HPDE6-E6E7 (cell line): ENCODE measurements around the gene MEGF10.

Source experiments
- DNase-seq: peaks from one replicate; pipeline ENCODE4 v3.0.0; 2011; ENCODE audit warnings: missing footprints; ENCODE audit errors: extremely low spot score

MEGF10 gene

DNA sequence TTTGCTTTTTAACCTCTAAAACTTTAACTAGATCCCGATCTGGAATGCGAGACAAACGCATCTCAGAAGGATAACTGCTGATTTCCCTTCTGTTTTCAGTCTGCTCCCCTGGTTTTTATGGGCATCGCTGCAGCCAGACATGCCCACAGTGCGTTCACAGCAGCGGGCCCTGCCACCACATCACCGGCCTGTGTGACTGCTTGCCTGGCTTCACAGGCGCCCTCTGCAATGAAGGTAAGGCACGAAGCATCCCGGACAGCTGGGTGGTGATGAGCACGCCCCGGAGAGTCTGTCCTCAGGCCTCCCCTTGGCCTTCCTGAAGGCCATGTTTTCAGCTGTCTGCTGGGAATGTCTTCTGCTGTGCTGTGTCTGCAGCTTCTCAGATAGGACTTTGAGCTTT is 144.0 kb downstream of the MEGF10 start:
- no peak for DNase-seq

DNA sequence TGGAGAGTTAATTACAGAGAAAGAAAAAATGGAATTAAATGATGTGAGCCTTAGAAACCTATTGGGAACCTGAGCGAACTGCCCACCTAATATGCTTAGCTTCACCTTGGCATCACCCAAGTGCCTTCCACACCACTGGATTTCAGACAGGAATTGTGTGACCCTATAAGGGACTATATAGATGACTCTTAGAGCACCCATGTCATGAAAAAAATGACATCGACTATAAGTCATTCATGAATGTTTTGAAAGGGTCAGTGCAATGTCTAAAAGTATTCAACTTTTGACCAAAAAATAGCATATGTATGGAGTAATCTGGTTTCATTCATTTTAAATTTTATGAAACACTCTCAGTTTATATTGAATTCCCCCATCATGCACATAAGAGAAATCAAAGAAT is 145.2 kb downstream of the MEGF10 start:
- DNase-seq = no peak

DNA sequence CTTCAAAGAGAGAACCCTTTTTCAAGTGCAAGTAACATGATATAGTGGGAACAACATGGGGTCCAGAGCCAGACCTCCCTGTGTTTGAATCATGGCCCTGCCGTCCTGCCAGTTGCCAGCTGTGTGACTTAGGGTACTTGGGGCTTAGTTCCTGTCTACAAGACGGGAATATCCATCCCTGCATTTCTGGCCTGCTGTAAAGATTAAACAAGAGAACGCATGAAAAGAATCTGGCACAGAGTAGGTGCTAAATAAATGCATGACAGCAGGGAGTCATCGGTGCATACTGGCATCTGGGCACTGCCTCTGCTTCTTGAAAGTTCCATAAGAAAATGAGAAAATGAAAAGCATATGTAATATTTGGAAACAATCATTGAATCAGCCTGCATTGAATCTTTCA is 149.0 kb downstream of the MEGF10 start:
- no peak for DNase-seq

DNA sequence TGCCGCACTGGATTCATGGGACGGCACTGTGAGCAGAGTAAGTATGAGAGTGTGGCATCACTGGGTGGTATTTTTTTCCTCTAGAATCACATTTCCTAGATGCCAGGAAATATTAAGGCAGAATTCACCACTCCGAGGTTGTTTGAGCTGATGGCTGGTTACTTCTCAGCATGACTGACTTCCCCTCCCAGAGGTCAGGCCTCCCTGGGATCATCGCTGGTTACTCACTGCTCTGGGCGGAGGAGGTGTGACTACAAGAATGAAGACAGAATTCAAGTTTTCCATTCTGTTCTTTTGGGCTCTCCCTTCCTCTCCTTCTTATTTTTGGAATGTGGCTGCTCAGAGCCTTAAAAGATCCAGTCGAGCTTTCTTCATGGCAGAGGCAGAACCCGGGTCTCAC is 150.2 kb downstream of the MEGF10 start:
- no peak for DNase-seq

DNA sequence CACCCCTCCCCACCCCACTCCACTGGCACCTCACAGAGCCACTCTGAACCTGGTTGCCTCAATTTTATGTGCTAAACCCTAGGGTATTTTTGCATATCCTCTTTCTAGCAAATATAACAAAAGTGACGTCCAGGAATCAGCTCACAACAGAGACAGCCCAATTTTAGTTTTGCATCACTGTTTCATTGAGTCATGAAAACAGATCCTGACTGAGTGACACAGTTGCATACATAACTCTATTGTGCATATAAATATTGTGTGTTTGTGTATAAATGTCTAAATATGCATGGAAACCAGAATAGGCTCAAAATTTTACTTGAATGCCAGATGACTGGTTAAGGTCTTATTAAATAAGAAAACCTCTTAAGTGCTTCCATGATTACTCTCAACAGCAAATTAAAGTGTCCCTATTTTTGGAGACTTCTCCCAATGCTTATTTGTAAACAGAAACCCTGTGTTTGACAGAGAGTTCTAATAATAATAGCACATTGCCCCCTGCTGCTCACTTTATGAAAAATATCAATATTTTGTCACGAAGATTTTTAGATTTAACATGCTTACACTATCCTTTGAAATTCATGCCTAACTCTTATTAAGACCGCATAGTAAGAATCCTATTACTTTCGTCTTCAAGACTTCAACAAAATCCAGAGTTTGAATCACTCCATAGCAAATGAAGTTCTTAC is 151.3 kb downstream of the MEGF10 start:
- no peak for DNase-seq

DNA sequence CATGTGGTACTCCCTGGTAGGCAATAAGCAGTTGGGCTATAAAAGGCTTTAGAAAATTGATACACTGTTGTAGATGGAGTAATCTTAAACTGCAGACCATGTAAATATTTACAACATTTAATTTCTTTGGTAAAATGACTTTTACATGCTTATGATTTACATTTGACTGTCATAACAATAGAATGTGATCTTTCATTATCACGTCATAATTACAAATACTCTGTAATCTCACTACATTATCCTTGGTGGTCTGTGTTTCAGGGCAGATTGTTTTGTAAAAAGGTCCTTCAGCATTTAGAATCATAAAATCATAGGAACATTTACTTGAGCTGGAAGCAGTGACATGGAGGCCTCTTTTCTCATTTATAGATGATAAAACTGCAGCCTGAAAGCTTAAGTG is 153.6 kb downstream of the MEGF10 start:
- no peak for DNase-seq

DNA sequence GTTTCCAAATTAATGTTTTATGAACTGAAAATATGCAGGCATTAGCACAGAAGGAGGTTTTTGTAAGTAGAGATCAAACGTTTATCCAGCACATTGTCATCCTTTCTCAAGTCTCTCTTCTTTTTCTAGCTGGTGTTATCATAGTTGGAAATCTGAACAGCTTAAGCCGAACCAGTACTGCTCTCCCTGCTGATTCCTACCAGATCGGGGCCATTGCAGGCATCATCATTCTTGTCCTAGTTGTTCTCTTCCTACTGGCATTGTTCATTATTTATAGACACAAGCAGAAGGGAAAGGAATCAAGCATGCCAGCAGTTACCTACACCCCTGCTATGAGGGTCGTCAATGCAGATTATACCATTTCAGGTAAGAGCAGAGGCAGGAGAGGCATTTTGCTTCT is 154.7 kb downstream of the MEGF10 start:
- DNase-seq = no peak

DNA sequence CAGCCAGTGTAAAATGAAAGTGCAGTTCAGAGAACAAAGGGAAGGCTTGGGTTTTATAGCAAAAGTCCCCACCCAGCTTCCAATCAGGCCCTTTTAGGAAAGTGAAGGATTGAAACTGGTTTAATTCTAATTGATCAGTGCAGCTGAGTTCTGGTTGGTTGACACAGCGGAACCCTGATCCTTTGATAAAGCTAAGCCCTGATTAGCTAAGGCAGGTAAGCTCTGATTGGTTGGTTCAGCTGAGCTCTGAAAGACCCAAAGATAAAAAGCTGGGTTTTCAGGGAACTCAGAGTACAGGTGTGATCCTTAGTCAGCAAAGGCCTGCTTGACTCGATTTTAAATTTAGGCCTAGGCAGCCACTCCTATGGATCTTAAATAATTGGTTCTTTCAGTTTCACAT is 156.0 kb downstream of the MEGF10 start:
- DNase-seq = no peak

DNA sequence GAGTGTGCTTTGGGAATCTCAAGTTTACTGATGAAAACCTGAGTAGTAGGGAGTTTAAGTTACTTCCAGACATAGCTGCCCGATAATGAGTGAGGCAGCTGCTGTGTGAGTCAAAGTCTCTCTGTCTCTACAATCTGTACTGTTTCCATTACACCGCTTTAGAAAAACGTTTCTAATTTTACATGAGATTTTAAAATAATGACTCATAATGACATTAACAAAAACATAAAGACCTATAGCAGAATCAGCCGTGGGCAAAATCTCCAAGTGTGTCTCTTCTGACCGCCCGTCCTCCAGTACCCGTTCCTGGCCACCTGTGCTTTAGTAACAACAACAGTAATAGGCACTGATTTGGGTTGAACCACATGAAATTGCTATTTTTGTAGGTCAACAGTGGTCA is 157.2 kb downstream of the MEGF10 start:
- DNase-seq = no peak

DNA sequence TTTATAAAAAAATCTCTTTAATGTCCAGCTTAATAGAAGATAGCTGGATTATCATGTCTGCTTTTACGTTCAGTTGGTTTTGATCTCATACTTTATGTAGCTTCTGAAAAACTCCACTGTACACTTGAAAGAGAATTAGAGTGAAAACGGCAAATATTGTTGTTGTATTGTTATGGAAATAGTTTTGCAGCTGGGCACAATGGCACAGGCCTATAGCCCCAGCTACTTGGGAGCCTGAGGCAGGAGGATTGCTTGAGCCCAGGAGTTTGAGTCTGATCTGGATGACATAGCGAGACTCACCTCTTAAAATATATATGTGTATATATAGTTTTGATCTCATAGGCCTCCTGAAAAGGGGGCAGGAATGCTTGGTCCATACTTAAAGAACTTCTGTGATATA is 159.4 kb downstream of the MEGF10 start:
- DNase-seq = no peak

DNA sequence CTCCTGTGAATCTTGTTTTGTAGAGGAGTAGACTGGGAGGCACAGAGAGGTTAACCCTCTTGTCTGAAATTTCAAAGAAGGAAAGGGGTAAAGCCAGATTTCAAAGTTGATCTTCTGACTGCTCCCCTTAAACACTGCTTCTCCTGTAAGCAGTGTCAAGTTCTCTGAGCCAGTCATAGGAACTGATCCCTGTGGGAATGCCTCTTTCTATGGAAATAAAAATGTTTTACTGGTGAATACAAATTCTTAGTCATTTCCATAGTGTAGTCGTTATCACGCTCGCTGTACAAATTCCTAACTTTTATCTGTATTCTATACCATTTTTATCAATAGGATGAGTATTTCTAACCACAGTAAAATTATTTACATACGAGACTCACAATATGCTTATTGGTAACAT is 160.5 kb downstream of the MEGF10 start:
- no peak for DNase-seq

DNA sequence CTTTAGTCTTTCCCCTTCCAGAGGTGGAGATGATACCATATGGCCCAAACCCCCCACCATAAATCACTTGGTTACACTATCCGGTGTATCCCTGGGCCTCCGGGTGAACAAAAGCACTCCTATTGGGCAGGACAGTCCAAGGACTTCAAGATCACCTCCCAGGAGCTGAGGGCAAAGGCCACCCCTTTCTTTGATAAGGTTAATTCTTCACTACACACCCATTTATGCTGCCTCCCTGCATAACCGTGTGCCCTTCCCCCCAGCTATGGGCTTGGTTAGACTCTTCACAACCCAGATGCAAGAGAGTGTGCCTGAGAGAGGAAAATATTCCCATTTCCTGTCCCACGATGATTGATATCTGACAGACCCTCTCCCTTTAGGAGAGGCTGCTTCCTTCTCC is 162.0 kb downstream of the MEGF10 start:
- no peak for DNase-seq

DNA sequence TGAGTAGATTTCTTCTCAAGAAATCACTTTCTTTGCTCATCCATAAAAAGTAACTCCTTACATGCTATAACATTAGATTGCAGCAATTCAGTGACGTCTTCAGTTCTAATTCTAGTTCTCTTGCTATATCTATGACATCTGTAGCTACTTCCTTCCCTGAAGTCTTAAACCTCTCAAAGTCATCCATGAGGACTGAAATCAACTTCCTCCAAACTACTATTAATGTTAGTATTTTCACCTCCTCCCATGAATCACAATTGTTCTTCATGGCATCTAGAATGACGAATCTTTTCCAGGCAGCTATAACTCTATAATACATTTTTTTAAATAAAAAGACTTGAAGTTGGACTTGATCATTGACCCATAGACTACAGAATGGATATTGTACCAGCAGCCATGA is 180.6 kb downstream of the MEGF10 start:
- no peak for DNase-seq

DNA sequence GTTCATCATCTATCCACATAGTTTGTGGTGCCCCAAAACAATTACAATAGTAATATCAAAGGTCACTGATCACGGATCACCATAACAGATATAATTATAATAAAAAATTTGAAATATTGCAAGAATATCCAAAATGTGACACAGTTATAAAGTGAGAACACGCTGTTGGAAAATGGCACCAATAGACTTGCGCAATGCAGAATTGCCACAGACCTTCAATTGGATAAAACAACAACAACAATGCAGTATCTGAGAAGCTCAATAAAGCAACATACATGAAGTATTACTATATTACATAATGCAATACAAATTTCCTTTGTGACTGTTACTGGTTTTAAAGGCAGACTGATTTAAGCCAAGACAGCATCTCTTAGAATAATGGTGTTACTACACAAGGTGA is 182.1 kb downstream of the MEGF10 start:
- no peak for DNase-seq

DNA sequence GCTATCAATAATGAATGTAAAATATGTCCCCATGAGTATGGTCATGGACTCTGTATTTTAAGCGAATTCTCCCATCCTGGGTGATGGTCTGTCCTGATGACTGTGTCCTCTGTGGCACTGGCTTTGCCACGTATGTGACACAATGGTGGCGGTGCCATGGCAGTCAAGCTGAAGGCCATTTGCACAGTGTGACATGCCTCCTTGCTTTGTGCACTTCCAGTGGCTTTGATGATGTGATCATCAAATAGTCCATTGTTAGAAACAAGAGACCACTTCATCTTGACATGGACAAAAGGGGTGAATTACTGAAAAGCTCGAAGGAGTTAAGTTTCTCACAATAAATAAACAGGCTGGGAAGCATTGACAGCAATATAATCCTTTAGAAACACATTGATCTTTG is 195.9 kb downstream of the MEGF10 start:
- no peak for DNase-seq

DNA sequence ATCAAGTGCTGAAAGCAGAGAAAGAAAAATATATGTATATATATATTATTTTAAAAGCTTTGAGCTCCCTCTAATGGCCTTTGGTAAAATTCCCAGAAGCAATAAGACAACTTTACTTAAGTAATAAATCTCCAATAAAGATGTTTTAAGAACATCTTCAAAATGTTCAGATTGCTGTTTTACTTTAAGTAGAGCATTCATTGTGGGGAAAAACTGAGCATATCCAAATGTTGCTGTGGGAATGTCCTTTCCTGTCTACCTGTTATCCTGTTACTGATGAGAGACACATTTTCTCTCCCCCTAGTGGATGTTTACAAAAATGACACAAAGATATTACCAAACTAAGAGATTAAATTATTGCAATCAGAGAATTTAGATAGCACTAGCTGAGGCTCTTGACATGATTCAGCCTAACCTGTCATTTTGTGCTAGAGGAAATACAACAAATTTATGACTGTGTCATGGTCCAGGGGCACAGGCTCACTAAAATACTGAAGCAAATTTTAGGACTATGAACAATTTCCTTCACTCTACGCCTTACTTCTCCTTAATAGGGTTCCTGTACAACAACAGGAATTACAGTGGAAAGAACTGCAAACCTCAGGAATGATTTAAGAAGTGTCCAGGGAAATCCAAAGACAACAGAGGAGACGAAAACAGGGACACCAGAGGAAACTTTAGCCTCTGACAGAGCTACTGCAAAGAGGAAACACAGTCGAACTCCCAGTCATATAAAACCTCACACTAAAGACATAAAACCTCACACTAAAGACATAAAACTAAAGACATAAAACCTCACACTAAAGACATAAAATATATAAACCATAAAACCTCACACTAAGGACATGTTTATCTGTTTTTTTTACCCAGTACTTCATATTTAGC is 202.5 kb downstream of the MEGF10 start:
- peak; percentile 21 for DNase-seq

DNA sequence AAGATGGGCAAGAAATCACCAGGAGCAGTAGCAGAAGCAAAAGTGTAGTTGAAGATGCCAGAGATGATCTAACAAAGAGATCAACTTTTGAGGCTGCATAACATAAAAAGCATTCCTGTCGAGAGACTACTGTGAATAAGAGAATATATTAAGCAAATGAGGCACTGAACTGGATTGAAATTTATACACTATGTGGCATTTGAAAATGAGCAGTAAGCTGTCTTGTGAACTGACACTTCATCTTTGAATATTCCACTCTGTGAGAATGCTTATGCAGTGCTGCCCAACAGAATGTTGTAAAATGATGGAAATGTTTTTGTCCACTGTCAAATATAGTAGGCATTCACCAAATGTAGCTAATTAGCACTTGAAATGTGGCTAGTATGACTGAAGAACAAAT is 208.0 kb downstream of the MEGF10 start:
- DNase-seq = no peak

DNA sequence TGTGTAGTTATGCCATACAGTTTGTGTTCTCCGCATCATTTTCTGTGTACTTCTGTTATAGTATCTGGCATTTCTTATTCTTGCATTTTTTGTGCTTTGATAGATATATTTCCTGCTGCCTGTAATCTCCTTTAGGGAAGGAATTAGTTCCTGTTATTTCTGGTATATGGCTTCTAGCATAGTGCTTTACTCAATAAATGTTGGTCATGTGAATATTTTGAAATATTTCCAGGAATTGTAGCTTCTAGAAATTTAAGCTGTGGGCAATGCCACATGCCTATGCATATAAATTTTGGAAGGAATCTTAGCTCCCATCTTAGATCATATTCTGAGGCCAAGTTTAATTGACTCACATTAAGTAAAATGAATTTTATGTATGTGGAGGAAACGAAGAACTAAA is 215.3 kb downstream of the MEGF10 start:
- no peak for DNase-seq

DNA sequence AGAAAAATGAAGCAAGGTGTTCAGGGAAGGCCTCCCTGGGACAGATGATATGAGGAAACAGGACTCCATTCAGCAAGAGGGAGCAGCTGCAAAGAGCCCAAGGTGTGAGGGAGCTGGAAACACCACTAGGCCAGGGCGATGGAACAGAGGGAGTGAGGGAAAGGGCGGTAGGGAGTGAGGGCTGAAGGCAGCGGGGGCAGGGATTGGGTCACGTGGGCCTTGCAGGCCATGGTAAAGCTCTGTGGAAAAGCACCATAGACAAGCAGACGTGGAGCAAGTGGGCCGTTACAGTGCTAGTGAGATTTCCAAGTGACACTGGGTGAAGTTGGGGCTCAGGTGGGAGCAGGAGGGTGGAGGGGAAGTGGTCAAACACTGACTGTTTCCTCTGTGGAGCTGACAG is 216.0 kb downstream of the MEGF10 start:
- no peak for DNase-seq

DNA sequence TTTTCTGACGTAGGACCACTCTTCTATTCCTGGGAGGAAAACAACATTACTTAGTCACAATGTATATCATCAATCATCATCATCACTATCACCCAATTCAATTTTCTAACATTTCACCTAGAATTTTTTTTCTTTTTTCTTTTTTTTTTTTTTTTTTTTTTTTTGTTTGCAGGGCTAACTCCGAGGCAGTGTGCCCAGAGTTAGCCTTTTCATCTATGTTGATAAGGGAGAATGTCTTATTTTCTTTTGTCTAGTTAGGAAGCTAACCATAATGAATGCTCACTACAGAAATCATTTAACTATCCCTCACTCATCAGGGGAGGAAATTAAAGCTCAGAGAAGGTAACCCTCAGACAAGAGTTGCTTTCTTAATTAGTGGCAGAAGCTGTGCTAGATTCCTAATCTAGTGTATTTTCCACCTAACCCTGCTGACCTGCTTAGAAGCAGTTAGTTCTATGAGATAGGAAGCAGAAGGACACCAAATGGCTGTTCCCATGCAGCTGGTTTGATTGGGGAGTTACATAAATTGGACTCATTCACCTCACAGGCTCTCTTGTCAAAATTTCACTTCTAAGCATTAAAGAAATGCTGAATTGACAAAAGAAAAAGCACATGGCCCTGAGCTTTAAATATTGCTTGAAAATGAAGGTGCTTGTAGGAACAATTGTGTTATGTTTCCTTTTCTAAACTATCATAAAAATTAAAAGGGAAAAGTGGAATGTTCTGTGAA is 218.2 kb downstream of the MEGF10 start:
- DNase-seq = no peak
